ENCODE results near the gene TNFAIP8L1.

Gene TNFAIP8L1

GRCh38 chr19:4650159-4650558, 10.8 kb downstream of the TNFAIP8L1 start:
- no peak for DNase-seq (ENCODE audit: low read depth, low spot score)
- no peak for TF ChIP-seq EZH2 (IDR thresholded peaks at IDR 0.05)
- no peak for TF ChIP-seq POLR2AphosphoS5 (IDR thresholded peaks at IDR 0.05; ENCODE audit: borderline replicate concordance, low read depth, low read length)
- TF ChIP-seq FOXP2 (optimal IDR thresholded peaks at IDR 0.05; ENCODE audit: control extremely low read depth, extremely low read length, insufficient read depth), result no peak
- Histone ChIP-seq H3K9ac (ENCODE audit: insufficient read length) (no peak overlapping the region), H3K9me3 (ENCODE audit: low read depth, low read length) (no peaks in the 10 kb centered on the region), H3K27ac (no peak overlapping the region), H3K4me3 (no peak overlapping the region), H3K36me3 (ENCODE audit: insufficient read depth, low read length) (no peaks in the 10 kb centered on the region)

GRCh38 chr19:4652075-4652474, 12.8 kb downstream of the TNFAIP8L1 start:
- Histone ChIP-seq H3K27ac (no peak overlapping the region), H3K36me3 (ENCODE audit: insufficient read depth, low read length) (no peaks in the 10 kb centered on the region; the same call in 1 of the 2 replicates), H3K9me3 (ENCODE audit: low read depth, low read length) (no peaks in the 10 kb centered on the region), H3K9ac (ENCODE audit: insufficient read length) (no peak overlapping the region), H3K4me3 (no peak overlapping the region)
- no peak for TF ChIP-seq POLR2AphosphoS5 (IDR thresholded peaks at IDR 0.05; ENCODE audit: borderline replicate concordance, low read depth, low read length)
- no peak for TF ChIP-seq FOXP2 (optimal IDR thresholded peaks at IDR 0.05; ENCODE audit: control extremely low read depth, extremely low read length, insufficient read depth)
- no peak for TF ChIP-seq EZH2 (IDR thresholded peaks at IDR 0.05)
- DNase-seq (ENCODE audit: low read depth, low spot score), result no peak

- H3K36me3 ChIP-seq (ENCODE audit: insufficient read depth, low read length), result peaks cover 4% of the 10 kb centered on the region; the same call in 1 of the 2 replicates
- DNase-seq (ENCODE audit: low read depth, low spot score), result no peak
- no peak for TF ChIP-seq FOXP2 (optimal IDR thresholded peaks at IDR 0.05; ENCODE audit: control extremely low read depth, extremely low read length, insufficient read depth)
- TF ChIP-seq EZH2 (IDR thresholded peaks at IDR 0.05), result no peak
- no peak for TF ChIP-seq POLR2AphosphoS5 (IDR thresholded peaks at IDR 0.05; ENCODE audit: borderline replicate concordance, low read depth, low read length)
- H3K4me3 ChIP-seq, result no peak overlapping the region
- no peaks in the 10 kb centered on the region for H3K9me3 ChIP-seq (ENCODE audit: low read depth, low read length)
- H3K27ac ChIP-seq, result no peak overlapping the region
- no peak overlapping the region for H3K9ac ChIP-seq (ENCODE audit: insufficient read length)
Observed at GRCh38 chr19:4653793-4654436, 14.6 kb downstream of the TNFAIP8L1 start.

- H3K27ac ChIP-seq, result peak overlapping the region; percentile 42; the same call in 1 of the 2 replicates
- H3K36me3 ChIP-seq (ENCODE audit: insufficient read depth, low read length), result peaks cover 8% of the 10 kb centered on the region; the same call in 1 of the 2 replicates
- no peak overlapping the region for H3K9ac ChIP-seq (ENCODE audit: insufficient read length)
- H3K4me3 ChIP-seq, result no peak overlapping the region
- DNase-seq (ENCODE audit: low read depth, low spot score), result no peak
- H3K9me3 ChIP-seq (ENCODE audit: low read depth, low read length), result no peaks in the 10 kb centered on the region
- TF ChIP-seq POLR2AphosphoS5 (IDR thresholded peaks at IDR 0.05; ENCODE audit: borderline replicate concordance, low read depth, low read length), result no peak
- TF ChIP-seq FOXP2 (optimal IDR thresholded peaks at IDR 0.05; ENCODE audit: control extremely low read depth, extremely low read length, insufficient read depth), result no peak
- TF ChIP-seq EZH2 (IDR thresholded peaks at IDR 0.05), result no peak
Observed at GRCh38 chr19:4654437-4655361, 15.4 kb downstream of the TNFAIP8L1 start.

GRCh38 chr19:4656102-4656501, 16.8 kb downstream of the TNFAIP8L1 start:
- Histone ChIP-seq H3K27ac (no peak overlapping the region), H3K9ac (ENCODE audit: insufficient read length) (no peak overlapping the region), H3K36me3 (ENCODE audit: insufficient read depth, low read length) (peaks cover 11% of the 10 kb centered on the region; the same call in 1 of the 2 replicates), H3K4me3 (no peak overlapping the region), H3K9me3 (ENCODE audit: low read depth, low read length) (no peaks in the 10 kb centered on the region)
- no peak for DNase-seq (ENCODE audit: low read depth, low spot score)
- TF ChIP-seq FOXP2 (optimal IDR thresholded peaks at IDR 0.05; ENCODE audit: control extremely low read depth, extremely low read length, insufficient read depth) (no peak), EZH2 (IDR thresholded peaks at IDR 0.05) (no peak), POLR2AphosphoS5 (IDR thresholded peaks at IDR 0.05; ENCODE audit: borderline replicate concordance, low read depth, low read length) (no peak)

- DNase-seq (ENCODE audit: low read depth, low spot score), result no peak
Observed at GRCh38 chr19:4657262-4657661, 17.9 kb downstream of the TNFAIP8L1 start.

GRCh38 chr19:4657835-4658234, 18.5 kb downstream of the TNFAIP8L1 start:
- Histone ChIP-seq H3K36me3 (ENCODE audit: insufficient read depth, low read length) (peaks cover 11% of the 10 kb centered on the region; the same call in 1 of the 2 replicates), H3K4me3 (no peak overlapping the region)

More at GRCh38 chr19:4657262-4657661, 17.9 kb downstream of the TNFAIP8L1 start:
- Histone ChIP-seq H3K36me3 (ENCODE audit: insufficient read depth, low read length) (peaks cover 11% of the 10 kb centered on the region; the same call in 1 of the 2 replicates), H3K9ac (ENCODE audit: insufficient read length) (no peak overlapping the region), H3K9me3 (ENCODE audit: low read depth, low read length) (no peaks in the 10 kb centered on the region), H3K4me3 (no peak overlapping the region), H3K27ac (no peak overlapping the region)
- TF ChIP-seq FOXP2 (optimal IDR thresholded peaks at IDR 0.05; ENCODE audit: control extremely low read depth, extremely low read length, insufficient read depth) (no peak), POLR2AphosphoS5 (IDR thresholded peaks at IDR 0.05; ENCODE audit: borderline replicate concordance, low read depth, low read length) (no peak), EZH2 (IDR thresholded peaks at IDR 0.05) (no peak)

GRCh38 chr19:4660181-4660791, 21.0 kb downstream of the TNFAIP8L1 start:
- H3K9ac ChIP-seq (ENCODE audit: insufficient read length), result no peak overlapping the region
- DNase-seq (ENCODE audit: low read depth, low spot score), result no peak
- no peak overlapping the region for H3K27ac ChIP-seq
- TF ChIP-seq POLR2AphosphoS5 (IDR thresholded peaks at IDR 0.05; ENCODE audit: borderline replicate concordance, low read depth, low read length), result no peak
- no peak for TF ChIP-seq FOXP2 (optimal IDR thresholded peaks at IDR 0.05; ENCODE audit: control extremely low read depth, extremely low read length, insufficient read depth)
- no peak for TF ChIP-seq EZH2 (IDR thresholded peaks at IDR 0.05)
- no peak overlapping the region for H3K4me3 ChIP-seq
- H3K9me3 ChIP-seq (ENCODE audit: low read depth, low read length), result no peaks in the 10 kb centered on the region
- peaks cover 18% of the 10 kb centered on the region; the same call in 1 of the 2 replicates for H3K36me3 ChIP-seq (ENCODE audit: insufficient read depth, low read length)

More at GRCh38 chr19:4657835-4658234, 18.5 kb downstream of the TNFAIP8L1 start:
- Histone ChIP-seq H3K27ac (no peak overlapping the region), H3K9ac (ENCODE audit: insufficient read length) (no peak overlapping the region), H3K9me3 (ENCODE audit: low read depth, low read length) (no peaks in the 10 kb centered on the region)
- no peak for TF ChIP-seq EZH2 (IDR thresholded peaks at IDR 0.05)
- TF ChIP-seq POLR2AphosphoS5 (IDR thresholded peaks at IDR 0.05; ENCODE audit: borderline replicate concordance, low read depth, low read length), result no peak
- TF ChIP-seq FOXP2 (optimal IDR thresholded peaks at IDR 0.05; ENCODE audit: control extremely low read depth, extremely low read length, insufficient read depth), result no peak
- DNase-seq (ENCODE audit: low read depth, low spot score), result no peak
